ENCODE data around the gene RNU2-1. TPM values are rescaled to one million over a fixed set of nuclear protein-coding genes. Genes with fewer than 3 reads are reported as not detected.

Gene RNU2-1
- total and polyA plus RNA-seq, 2 of the 13 experiments (the other 11 are each of a cell fraction or from before 2014, with no cell fraction given): not detected

DNA sequence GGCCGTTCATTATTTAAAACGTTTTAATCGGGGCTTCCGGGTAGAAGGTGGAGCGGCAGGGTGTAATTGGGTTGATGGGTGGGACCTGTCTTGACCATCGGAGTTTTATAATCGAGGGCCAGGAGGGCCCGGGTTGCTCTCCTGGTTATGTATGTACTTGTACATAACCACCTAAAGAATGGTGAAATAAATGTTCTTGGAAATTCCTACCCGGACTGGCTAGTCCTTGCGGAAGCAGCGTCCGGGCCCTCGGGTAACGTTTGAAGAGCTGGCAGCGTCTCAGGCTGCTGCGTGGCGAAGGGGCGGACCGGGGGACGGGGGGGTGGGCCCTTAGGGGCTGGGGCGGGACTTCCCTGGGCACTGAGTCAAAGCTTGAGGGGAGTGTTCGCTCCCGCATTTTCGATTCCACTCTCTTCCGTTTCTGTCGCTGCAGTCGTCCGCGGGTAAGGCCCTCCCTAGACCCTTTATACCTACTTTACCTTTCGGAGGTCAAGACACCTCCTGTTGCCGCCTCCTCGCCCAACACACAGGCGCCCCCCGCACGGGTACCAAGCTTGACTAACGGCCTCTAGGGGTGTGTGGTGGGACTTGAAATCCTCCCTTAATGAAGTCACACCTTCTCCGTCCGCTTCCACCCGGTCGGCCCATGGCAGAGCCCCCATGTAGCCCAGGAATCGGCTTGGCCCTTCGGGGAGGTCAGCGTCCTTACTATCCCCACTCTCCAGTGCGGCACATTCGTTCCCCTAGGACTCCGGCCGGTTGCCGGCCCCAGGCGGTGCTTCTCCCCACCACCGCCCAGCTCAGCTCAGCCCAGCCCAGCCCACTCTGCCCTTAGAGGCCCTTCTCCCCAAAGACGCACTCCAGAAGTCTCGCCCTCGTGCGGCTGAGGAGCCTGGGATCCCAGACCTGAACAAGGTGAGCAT is 22.0 kb downstream of the RNU2-1 start, which contains the start of gene TMEM106A (continued):
- TF ChIP-seq, protein P1, sequence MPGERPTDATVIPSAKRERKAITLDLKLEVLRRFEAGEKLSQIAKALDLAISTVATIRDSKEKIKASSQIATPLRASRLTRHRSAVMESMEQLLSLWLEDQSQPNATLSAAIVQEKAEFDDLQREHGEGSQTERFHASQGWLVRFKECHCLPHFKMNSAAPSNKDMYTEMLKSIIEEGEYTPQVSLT (CRISPR knock-in tag; IDR thresholded peaks at IDR 0.05; ENCODE audit: borderline replicate concordance, low read depth): no peak
- TF ChIP-seq ATF7 (IDR thresholded peaks at IDR 0.05) (no peak), ATF7 (CRISPR knock-in tag; IDR thresholded peaks at IDR 0.05) (no peak), CBFB (CRISPR knock-in tag; IDR thresholded peaks at IDR 0.05) (0 out of 2 replicates have a peak, but pooled peaks have one; percentile 26), FOSL2 (CRISPR knock-in tag; IDR thresholded peaks at IDR 0.05) (peak; percentile 43), TAF15 (IDR thresholded peaks at IDR 0.05; ENCODE audit: low read depth, low read length, poor library complexity, severe bottlenecking) (no peak), HOXA5 (CRISPR knock-in tag; IDR thresholded peaks at IDR 0.05) (peak; percentile 48; the same call in 1 of the 2 replicates), ZNF253 (CRISPR knock-in tag; IDR thresholded peaks at IDR 0.05; ENCODE audit: borderline replicate concordance) (no peak), RFXAP (CRISPR knock-in tag; IDR thresholded peaks at IDR 0.05; ENCODE audit: borderline replicate concordance) (peak; percentile 55; the same call in 1 of the 2 replicates), ZNF768 (CRISPR knock-in tag; IDR thresholded peaks at IDR 0.05) (peak; percentile 61; the same call in 1 of the 2 replicates)
- TF ChIP-seq, protein P2, sequence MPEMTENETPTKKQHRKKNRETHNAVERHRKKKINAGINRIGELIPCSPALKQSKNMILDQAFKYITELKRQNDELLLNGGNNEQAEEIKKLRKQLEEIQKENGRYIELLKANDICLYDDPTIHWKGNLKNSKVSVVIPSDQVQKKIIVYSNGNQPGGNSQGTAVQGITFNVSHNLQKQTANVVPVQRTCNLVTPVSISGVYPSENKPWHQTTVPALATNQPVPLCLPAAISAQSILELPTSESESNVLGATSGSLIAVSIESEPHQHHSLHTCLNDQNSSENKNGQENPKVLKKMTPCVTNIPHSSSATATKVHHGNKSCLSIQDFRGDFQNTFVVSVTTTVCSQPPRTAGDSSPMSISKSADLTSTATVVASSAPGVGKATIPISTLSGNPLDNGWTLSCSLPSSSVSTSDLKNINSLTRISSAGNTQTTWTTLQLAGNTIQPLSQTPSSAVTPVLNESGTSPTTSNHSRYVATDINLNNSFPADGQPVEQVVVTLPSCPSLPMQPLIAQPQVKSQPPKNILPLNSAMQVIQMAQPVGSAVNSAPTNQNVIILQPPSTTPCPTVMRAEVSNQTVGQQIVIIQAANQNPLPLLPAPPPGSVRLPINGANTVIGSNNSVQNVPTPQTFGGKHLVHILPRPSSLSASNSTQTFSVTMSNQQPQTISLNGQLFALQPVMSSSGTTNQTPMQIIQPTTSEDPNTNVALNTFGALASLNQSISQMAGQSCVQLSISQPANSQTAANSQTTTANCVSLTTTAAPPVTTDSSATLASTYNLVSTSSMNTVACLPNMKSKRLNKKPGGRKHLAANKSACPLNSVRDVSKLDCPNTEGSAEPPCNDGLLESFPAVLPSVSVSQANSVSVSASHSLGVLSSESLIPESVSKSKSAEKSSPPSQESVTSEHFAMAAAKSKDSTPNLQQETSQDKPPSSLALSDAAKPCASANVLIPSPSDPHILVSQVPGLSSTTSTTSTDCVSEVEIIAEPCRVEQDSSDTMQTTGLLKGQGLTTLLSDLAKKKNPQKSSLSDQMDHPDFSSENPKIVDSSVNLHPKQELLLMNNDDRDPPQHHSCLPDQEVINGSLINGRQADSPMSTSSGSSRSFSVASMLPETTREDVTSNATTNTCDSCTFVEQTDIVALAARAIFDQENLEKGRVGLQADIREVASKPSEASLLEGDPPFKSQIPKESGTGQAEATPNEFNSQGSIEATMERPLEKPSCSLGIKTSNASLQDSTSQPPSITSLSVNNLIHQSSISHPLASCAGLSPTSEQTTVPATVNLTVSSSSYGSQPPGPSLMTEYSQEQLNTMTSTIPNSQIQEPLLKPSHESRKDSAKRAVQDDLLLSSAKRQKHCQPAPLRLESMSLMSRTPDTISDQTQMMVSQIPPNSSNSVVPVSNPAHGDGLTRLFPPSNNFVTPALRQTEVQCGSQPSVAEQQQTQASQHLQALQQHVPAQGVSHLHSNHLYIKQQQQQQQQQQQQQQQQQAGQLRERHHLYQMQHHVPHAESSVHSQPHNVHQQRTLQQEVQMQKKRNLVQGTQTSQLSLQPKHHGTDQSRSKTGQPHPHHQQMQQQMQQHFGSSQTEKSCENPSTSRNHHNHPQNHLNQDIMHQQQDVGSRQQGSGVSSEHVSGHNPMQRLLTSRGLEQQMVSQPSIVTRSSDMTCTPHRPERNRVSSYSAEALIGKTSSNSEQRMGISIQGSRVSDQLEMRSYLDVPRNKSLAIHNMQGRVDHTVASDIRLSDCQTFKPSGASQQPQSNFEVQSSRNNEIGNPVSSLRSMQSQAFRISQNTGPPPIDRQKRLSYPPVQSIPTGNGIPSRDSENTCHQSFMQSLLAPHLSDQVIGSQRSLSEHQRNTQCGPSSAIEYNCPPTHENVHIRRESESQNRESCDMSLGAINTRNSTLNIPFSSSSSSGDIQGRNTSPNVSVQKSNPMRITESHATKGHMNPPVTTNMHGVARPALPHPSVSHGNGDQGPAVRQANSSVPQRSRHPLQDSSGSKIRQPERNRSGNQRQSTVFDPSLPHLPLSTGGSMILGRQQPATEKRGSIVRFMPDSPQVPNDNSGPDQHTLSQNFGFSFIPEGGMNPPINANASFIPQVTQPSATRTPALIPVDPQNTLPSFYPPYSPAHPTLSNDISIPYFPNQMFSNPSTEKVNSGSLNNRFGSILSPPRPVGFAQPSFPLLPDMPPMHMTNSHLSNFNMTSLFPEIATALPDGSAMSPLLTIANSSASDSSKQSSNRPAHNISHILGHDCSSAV (CRISPR knock-in tag; IDR thresholded peaks at IDR 0.05; ENCODE audit: borderline replicate concordance): no peak
- TF ChIP-seq, protein P3, sequence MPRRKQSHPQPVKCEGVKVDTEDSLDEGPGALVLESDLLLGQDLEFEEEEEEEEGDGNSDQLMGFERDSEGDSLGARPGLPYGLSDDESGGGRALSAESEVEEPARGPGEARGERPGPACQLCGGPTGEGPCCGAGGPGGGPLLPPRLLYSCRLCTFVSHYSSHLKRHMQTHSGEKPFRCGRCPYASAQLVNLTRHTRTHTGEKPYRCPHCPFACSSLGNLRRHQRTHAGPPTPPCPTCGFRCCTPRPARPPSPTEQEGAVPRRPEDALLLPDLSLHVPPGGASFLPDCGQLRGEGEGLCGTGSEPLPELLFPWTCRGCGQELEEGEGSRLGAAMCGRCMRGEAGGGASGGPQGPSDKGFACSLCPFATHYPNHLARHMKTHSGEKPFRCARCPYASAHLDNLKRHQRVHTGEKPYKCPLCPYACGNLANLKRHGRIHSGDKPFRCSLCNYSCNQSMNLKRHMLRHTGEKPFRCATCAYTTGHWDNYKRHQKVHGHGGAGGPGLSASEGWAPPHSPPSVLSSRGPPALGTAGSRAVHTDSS (CRISPR knock-in tag; conservative IDR thresholded peaks at IDR 0.05): no peak
- TF ChIP-seq, protein P4, sequence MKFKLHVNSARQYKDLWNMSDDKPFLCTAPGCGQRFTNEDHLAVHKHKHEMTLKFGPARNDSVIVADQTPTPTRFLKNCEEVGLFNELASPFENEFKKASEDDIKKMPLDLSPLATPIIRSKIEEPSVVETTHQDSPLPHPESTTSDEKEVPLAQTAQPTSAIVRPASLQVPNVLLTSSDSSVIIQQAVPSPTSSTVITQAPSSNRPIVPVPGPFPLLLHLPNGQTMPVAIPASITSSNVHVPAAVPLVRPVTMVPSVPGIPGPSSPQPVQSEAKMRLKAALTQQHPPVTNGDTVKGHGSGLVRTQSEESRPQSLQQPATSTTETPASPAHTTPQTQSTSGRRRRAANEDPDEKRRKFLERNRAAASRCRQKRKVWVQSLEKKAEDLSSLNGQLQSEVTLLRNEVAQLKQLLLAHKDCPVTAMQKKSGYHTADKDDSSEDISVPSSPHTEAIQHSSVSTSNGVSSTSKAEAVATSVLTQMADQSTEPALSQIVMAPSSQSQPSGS (CRISPR knock-in tag; IDR thresholded peaks at IDR 0.05): no peak
- TF ChIP-seq, protein P5, sequence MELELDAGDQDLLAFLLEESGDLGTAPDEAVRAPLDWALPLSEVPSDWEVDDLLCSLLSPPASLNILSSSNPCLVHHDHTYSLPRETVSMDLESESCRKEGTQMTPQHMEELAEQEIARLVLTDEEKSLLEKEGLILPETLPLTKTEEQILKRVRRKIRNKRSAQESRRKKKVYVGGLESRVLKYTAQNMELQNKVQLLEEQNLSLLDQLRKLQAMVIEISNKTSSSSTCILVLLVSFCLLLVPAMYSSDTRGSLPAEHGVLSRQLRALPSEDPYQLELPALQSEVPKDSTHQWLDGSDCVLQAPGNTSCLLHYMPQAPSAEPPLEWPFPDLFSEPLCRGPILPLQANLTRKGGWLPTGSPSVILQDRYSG (CRISPR knock-in tag; IDR thresholded peaks at IDR 0.05): 0 out of 2 replicates have a peak, but pooled peaks have one; percentile 71
- TF ChIP-seq, protein P6, sequence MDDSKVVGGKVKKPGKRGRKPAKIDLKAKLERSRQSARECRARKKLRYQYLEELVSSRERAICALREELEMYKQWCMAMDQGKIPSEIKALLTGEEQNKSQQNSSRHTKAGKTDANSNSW (CRISPR knock-in tag; IDR thresholded peaks at IDR 0.05; ENCODE audit: borderline replicate concordance): no peak
